Ascending aorta (tissue), 2 donors: ENCODE data around the gene MLLT6. TPM values are rescaled to one million over a fixed set of nuclear protein-coding genes. Genes with fewer than 3 reads are reported as not detected.
"Not testable (repeated sequence)": the region's sequence is repeated elsewhere in the genome, so short reads cannot be mapped to it uniquely, and the experiment has no call there.

Source experiments
- DNase-seq, 2 donors: peaks; one replicate each; pipeline ENCODE4 v3.0.0-alpha.2; 2019; ENCODE audit warnings: low spot score in 2 of 2
- H3K27ac ChIP-seq, 2 donors: fragments of 200-600 bp; sonication (generic); one replicate each; pipeline ENCODE4 v1.5.1; 2016 to 2017; ENCODE audit warnings: mild to moderate bottlenecking in 1 of 2
- H3K27me3 ChIP-seq: fragments of 200-600 bp; sonication (generic); one replicate; pipeline ENCODE4 v1.5.1; 2017
- H3K36me3 ChIP-seq, 2 donors: fragments of 200-600 bp; sonication (generic); one replicate each; pipeline ENCODE4 v1.5.1; 2016
- H3K4me1 ChIP-seq, 2 donors: fragments of 200-600 bp; sonication (generic); one replicate each; pipeline ENCODE4 v1.5.1; 2016 to 2017; ENCODE audit warnings: mild to moderate bottlenecking in 1 of 2
- H3K4me3 ChIP-seq, 2 donors: fragments of 200-600 bp; sonication (generic); one replicate each; pipeline ENCODE4 v1.5.1; 2016 to 2017; ENCODE audit warnings: mild to moderate bottlenecking in 1 of 2
- H3K9me3 ChIP-seq, 2 donors: fragments of 200-600 bp; sonication (generic); one replicate each; pipeline ENCODE4 v1.5.1; 2016
- CTCF ChIP-seq, 3 experiments: fragments of 200-600 bp in 2 of 3; fragments of 450-650 bp in 1 of 3; sonication (generic) in 2 of 3; IDR thresholded peaks; one replicate each; pipeline ENCODE4 v1.5.1; 2016 to 2019; ENCODE audit warnings: antibody characterized with exemption in 3 of 3, mild to moderate bottlenecking in 1 of 3, moderate library complexity in 1 of 3
- intact Hi-C: fragments of 100-400 bp; cut with DNase I; formaldehyde crosslinking; loops from one replicate; pipeline ENCODE4 v1.15.1; 2023
- total RNA-seq: library from RNA; depleted of rRNA; stranded (reverse); fragments of >200 nt; gene quantifications from one replicate; pipeline ENCODE4 v1.1.0, GENCODE V29; 2016

Gene MLLT6
- total RNA-seq, 1 donor from 2014 or later, result 100 TPM

GRCh38 chr17:38725066-38725465 lies 20.0 kb downstream of the MLLT6 start:
- Histone ChIP-seq H3K36me3 (peaks cover 22 to 36% of the 10 kb centered on the region in 2 donors), H3K4me3 (no peak overlapping the region), H3K4me1 (peaks cover 0 to 7% of the 10 kb centered on the region in 2 donors), H3K27me3 (no peaks in the 10 kb centered on the region), H3K9me3 (no peaks in the 10 kb centered on the region), H3K27ac (no peak overlapping the region)
- intact Hi-C loops, result no loop called here
- TF ChIP-seq CTCF (IDR thresholded peaks at IDR 0.05), result no peak
- DNase-seq, result no peak

GRCh38 chr17:38726145-38726544 lies 21.1 kb downstream of the MLLT6 start:
- peaks cover 13 to 25% of the 10 kb centered on the region in 2 donors for H3K36me3 ChIP-seq
- peaks cover 4 to 13% of the 10 kb centered on the region in 2 donors for H3K4me1 ChIP-seq
- H3K9me3 ChIP-seq, H3K4me3 ChIP-seq, H3K27me3 ChIP-seq, DNase-seq, H3K27ac ChIP-seq, intact Hi-C loops: not testable (repeated sequence)

- no peak for DNase-seq
- no peak overlapping the region for H3K4me3 ChIP-seq
- no peak overlapping the region for H3K27ac ChIP-seq
- H3K36me3 ChIP-seq, result peaks cover 3 to 11% of the 10 kb centered on the region in 2 donors
- TF ChIP-seq CTCF (IDR thresholded peaks at IDR 0.05), result no peak
- intact Hi-C loops, result no loop called here
- no peaks in the 10 kb centered on the region for H3K9me3 ChIP-seq
- no peaks in the 10 kb centered on the region for H3K27me3 ChIP-seq
- H3K4me1 ChIP-seq, result peaks cover 5 to 20% of the 10 kb centered on the region in 2 donors
These were observed 22.7 kb downstream of the MLLT6 start for GRCh38 chr17:38727736-38728135.

GRCh38 chr17:38728290-38728831 lies 23.3 kb downstream of the MLLT6 start:
- Histone ChIP-seq H3K9me3 (no peaks in the 10 kb centered on the region), H3K27ac (peak overlapping the region in 1 of 2 donors; percentile 81), H3K4me3 (no peak overlapping the region), H3K27me3 (no peaks in the 10 kb centered on the region), H3K36me3 (peaks cover 3 to 10% of the 10 kb centered on the region in 2 donors), H3K4me1 (peaks cover 5 to 20% of the 10 kb centered on the region in 2 donors)
- DNase-seq, result no peak
- no peak for TF ChIP-seq CTCF (IDR thresholded peaks at IDR 0.05)
- intact Hi-C loops, result no loop called here

GRCh38 chr17:38729368-38729885 lies 24.4 kb downstream of the MLLT6 start:
- Histone ChIP-seq H3K9me3 (no peaks in the 10 kb centered on the region), H3K4me3 (peak overlapping the region; percentile 89 to 93), H3K27ac (peak overlapping the region; percentile 81 to 82), H3K4me1 (peaks cover 5 to 20% of the 10 kb centered on the region in 2 donors), H3K36me3 (peaks cover 3 to 18% of the 10 kb centered on the region in 2 donors), H3K27me3 (no peaks in the 10 kb centered on the region)
- intact Hi-C loops, result no loop called here
- no peak for DNase-seq
- TF ChIP-seq CTCF (IDR thresholded peaks at IDR 0.05), result no peak

- peak in 1 of 2 donors; percentile 91 for DNase-seq
- Histone ChIP-seq H3K36me3 (peaks cover 0 to 16% of the 10 kb centered on the region in 2 donors), H3K27ac (peak within 1 kb of the TSS; percentile 86 to 89), H3K4me1 (peaks cover 5 to 20% of the 10 kb centered on the region in 2 donors), H3K4me3 (peak within 1 kb of the TSS; percentile 89 to 93), H3K27me3 (no peaks in the 10 kb centered on the region), H3K9me3 (no peaks in the 10 kb centered on the region)
- TF ChIP-seq CTCF (IDR thresholded peaks at IDR 0.05), result peak; percentile 19 to 98 (median 47)
- intact Hi-C loops, result loop anchor here (1.0 to 5.0 kb wide), 4 partner anchors 18 to 53 kb away; partner anchors contain the start of genes PCGF2 and PSMB3
These were observed 24.9 kb downstream of the MLLT6 start, which contains the start of gene CISD3 for GRCh38 chr17:38729886-38730525. TSS of gene CISD3 (plus strand) at chr17:38730341. CDS start at chr17:38730359, 18 bp downstream.
